Measurements from ENCODE around the gene CLCNKB.
"Not testable (repeated sequence)": the region's sequence is repeated elsewhere in the genome, so short reads cannot be mapped to it uniquely, and the experiment has no call there.

The CLCNKB gene

DNA sequence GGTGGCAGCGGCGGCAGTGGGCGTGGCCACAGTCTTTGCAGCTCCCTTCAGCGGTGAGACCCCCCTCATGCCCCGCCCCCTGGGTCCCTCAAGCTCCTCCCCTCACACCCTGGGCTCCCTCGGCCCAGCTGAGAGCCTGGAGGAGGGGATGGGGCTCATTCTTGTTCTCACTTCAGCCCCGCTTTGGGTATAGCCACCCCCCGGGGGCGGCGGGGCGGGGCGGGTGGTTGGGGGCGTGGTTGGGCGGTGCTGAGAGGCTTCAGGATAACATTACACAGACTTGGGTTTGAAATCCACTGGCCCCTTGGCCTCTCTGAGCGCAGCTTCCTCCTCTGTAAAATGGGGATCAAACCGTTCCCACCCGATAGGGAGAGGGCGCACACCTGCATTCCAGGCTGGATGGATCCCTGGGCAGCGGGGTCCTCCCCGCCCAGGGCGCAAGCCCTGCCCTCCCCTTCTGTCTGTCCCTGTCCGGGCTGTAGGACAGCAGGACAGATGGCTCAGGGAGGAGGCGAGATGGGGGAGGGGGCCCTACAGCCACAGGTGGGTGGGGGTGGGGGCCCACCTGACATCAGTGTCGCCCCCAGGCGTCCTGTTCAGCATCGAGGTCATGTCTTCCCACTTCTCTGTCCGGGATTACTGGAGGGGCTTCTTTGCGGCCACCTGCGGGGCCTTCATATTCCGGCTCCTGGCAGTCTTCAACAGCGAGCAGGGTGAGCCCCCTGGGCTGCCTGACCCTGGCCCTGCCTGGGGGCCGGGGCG is 16.7 kb upstream of the CLCNKB start:
- H3K4me1 ChIP-seq (ENCODE audit: control insufficient read depth, low read depth, low read length), result peaks cover 7% of the 10 kb centered on the region
- no peaks in the 10 kb centered on the region for H3K9me3 ChIP-seq (ENCODE audit: control insufficient read depth, low read depth, low read length)
- H3K27me3 ChIP-seq (ENCODE audit: control insufficient read depth, insufficient read depth, low read length), result no peaks in the 10 kb centered on the region
- no peaks in the 10 kb centered on the region for H3K36me3 ChIP-seq (ENCODE audit: control insufficient read depth, low read depth, low read length)
- H3K9ac ChIP-seq (ENCODE audit: low read length), result no peak overlapping the region
- H3K4me3 ChIP-seq (ENCODE audit: low read length), result peak overlapping the region; percentile 50
- H3K27ac ChIP-seq (ENCODE audit: low read length), result no peak overlapping the region

DNA sequence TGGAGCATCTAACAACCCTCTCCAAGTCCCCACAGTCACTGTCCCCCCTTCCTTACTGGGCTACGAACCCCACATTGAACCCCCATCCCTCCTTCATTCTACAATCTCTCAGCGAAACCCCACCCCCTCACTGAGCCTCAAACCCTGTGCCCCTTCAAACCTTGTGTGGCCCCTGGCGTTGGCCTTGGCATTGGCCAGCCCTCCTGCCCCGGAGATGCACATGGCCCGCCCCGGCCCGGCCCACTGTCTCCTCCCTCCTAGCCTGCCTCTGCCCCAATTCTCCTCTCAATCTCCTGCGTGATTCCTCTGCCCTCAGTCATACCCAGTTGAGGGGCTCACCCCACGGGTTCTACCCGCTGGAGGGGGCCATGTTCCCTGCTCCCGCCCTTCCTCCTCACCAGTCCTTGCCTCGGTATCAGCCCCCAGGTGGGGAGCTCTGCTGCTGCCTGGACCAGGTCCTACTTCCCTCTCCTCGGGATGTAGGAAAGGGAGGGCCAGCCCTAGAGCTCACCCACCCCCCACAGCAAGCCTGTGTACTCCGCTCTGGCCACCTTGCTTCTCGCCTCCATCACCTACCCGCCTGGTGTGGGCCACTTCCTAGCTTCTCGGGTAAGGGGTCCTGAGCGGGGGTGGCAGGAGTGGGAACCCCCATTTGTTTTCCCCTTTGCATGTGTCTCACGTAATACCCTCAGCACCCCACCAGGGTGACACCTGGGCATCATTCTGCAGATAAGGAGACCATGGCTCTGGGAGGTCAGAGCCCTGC is 15.2 kb upstream of the CLCNKB start:
- Histone ChIP-seq H3K4me1 (ENCODE audit: control insufficient read depth, low read depth, low read length) (peaks cover 11% of the 10 kb centered on the region), H3K9me3 (ENCODE audit: control insufficient read depth, low read depth, low read length) (no peaks in the 10 kb centered on the region), H3K27ac (ENCODE audit: low read length) (no peak overlapping the region), H3K27me3 (ENCODE audit: control insufficient read depth, insufficient read depth, low read length) (no peaks in the 10 kb centered on the region), H3K9ac (ENCODE audit: low read length) (no peak overlapping the region), H3K36me3 (ENCODE audit: control insufficient read depth, low read depth, low read length) (no peaks in the 10 kb centered on the region), H3K4me3 (ENCODE audit: low read length) (no peak overlapping the region)

DNA sequence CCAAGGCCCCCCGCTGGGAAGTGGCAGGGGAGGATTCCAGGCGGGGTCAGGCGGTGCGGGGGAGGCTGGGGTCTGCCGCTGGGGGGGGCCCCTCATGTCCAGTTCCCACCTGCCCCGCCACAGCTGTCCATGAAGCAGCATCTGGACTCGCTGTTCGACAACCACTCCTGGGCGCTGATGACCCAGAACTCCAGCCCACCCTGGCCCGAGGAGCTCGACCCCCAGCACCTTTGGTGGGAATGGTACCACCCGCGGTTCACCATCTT is 14.6 kb upstream of the CLCNKB start:
- peaks cover 11% of the 10 kb centered on the region for H3K4me1 ChIP-seq (ENCODE audit: control insufficient read depth, low read depth, low read length)
- not testable (repeated sequence) for H3K4me3 ChIP-seq (ENCODE audit: low read length); H3K9ac ChIP-seq (ENCODE audit: low read length); H3K27ac ChIP-seq (ENCODE audit: low read length); H3K36me3 ChIP-seq (ENCODE audit: control insufficient read depth, low read depth, low read length); H3K27me3 ChIP-seq (ENCODE audit: control insufficient read depth, insufficient read depth, low read length); H3K9me3 ChIP-seq (ENCODE audit: control insufficient read depth, low read depth, low read length)

DNA sequence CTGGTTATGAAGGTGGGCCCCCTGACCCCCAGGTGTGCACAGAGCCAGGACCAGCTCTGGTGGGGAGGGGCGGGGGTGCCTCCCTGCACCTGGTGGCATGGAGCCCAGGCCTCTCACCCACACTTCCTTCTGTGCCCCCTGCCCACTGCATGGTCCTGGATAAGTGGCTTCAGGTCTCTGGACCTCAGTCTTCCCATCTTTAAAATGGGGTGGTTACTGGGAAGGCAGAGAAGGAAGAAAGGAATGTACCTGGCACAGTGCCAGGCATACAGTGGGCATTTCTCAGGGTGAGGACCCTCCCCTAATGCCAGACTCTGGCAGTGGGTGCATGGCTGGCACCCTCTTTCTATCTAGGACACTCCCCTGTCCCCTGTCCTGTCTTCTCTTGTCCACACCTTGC is 14.3 kb upstream of the CLCNKB start:
- Histone ChIP-seq H3K36me3 (ENCODE audit: control insufficient read depth, low read depth, low read length) (no peaks in the 10 kb centered on the region), H3K4me3 (ENCODE audit: low read length) (no peak overlapping the region), H3K9ac (ENCODE audit: low read length) (no peak overlapping the region), H3K27me3 (ENCODE audit: control insufficient read depth, insufficient read depth, low read length) (no peaks in the 10 kb centered on the region), H3K27ac (ENCODE audit: low read length) (no peak overlapping the region), H3K4me1 (ENCODE audit: control insufficient read depth, low read depth, low read length) (peaks cover 11% of the 10 kb centered on the region), H3K9me3 (ENCODE audit: control insufficient read depth, low read depth, low read length) (no peaks in the 10 kb centered on the region)

- no peak overlapping the region for H3K4me3 ChIP-seq (ENCODE audit: low read length)
- peaks cover 11% of the 10 kb centered on the region for H3K4me1 ChIP-seq (ENCODE audit: control insufficient read depth, low read depth, low read length)
- H3K9me3 ChIP-seq (ENCODE audit: control insufficient read depth, low read depth, low read length), result no peaks in the 10 kb centered on the region
- no peaks in the 10 kb centered on the region for H3K36me3 ChIP-seq (ENCODE audit: control insufficient read depth, low read depth, low read length)
- no peak overlapping the region for H3K27ac ChIP-seq (ENCODE audit: low read length)
- no peak overlapping the region for H3K9ac ChIP-seq (ENCODE audit: low read length)
- H3K27me3 ChIP-seq (ENCODE audit: control insufficient read depth, insufficient read depth, low read length), result no peaks in the 10 kb centered on the region
Measured at GRCh38 chr1:16031551-16031950, 12.0 kb upstream of the CLCNKB start.

- H3K27ac ChIP-seq (ENCODE audit: low read length), result no peak overlapping the region
- H3K27me3 ChIP-seq (ENCODE audit: control insufficient read depth, insufficient read depth, low read length), result no peaks in the 10 kb centered on the region
- H3K9me3 ChIP-seq (ENCODE audit: control insufficient read depth, low read depth, low read length), result no peaks in the 10 kb centered on the region
- H3K36me3 ChIP-seq (ENCODE audit: control insufficient read depth, low read depth, low read length), result no peaks in the 10 kb centered on the region
- no peak overlapping the region for H3K9ac ChIP-seq (ENCODE audit: low read length)
- peaks cover 8% of the 10 kb centered on the region for H3K4me1 ChIP-seq (ENCODE audit: control insufficient read depth, low read depth, low read length)
- no peak overlapping the region for H3K4me3 ChIP-seq (ENCODE audit: low read length)
Measured at GRCh38 chr1:16032388-16033102, 11.0 kb upstream of the CLCNKB start.

- not testable (repeated sequence) for H3K27ac ChIP-seq (ENCODE audit: low read length); H3K27me3 ChIP-seq (ENCODE audit: control insufficient read depth, insufficient read depth, low read length); H3K4me3 ChIP-seq (ENCODE audit: low read length); H3K36me3 ChIP-seq (ENCODE audit: control insufficient read depth, low read depth, low read length); H3K4me1 ChIP-seq (ENCODE audit: control insufficient read depth, low read depth, low read length); H3K9ac ChIP-seq (ENCODE audit: low read length); H3K9me3 ChIP-seq (ENCODE audit: control insufficient read depth, low read depth, low read length)
Measured at GRCh38 chr1:16033103-16033632, 10.4 kb upstream of the CLCNKB start.

DNA sequence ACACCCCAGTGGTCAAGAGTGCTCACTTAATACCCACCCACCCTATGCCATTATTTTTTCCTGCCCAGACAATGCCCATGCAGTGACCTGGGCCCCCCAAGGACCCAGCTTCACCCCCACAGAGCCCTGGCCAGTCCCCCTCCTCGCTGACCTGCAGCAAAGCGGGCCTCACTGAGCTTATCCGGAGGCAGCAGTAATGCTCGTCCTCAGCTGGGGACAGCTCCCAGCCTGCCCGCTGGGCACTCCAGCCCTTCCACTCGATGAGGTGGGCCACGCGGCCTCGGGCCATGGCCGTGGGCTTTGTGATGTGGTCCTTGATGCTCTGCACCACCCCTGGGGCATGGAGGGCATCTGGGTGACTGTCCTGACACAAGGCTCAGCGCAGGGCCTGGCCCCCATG is 7.1 kb upstream of the CLCNKB start:
- not testable (repeated sequence) for H3K36me3 ChIP-seq (ENCODE audit: control insufficient read depth, low read depth, low read length); H3K4me3 ChIP-seq (ENCODE audit: low read length); H3K4me1 ChIP-seq (ENCODE audit: control insufficient read depth, low read depth, low read length); H3K9me3 ChIP-seq (ENCODE audit: control insufficient read depth, low read depth, low read length); H3K27me3 ChIP-seq (ENCODE audit: control insufficient read depth, insufficient read depth, low read length); H3K27ac ChIP-seq (ENCODE audit: low read length); H3K9ac ChIP-seq (ENCODE audit: low read length)

DNA sequence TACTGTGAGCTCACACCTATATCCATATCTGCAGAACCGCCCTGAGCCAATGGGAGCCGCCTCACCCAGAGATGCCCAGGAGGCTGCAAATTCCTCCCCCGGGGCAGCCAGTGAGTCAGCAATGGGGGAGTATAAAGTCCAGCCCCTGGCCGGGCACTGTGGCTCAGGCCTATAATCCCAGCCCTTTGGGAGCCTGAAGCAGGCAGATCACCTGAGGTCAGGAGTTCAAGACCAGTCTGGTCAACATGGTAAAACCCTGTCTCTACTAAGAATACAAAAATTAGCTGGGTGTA is 5.0 kb upstream of the CLCNKB start:
- H3K4me1 ChIP-seq (ENCODE audit: control insufficient read depth, low read depth, low read length), result no peaks in the 10 kb centered on the region
- no peaks in the 10 kb centered on the region for H3K36me3 ChIP-seq (ENCODE audit: control insufficient read depth, low read depth, low read length)
- no peaks in the 10 kb centered on the region for H3K9me3 ChIP-seq (ENCODE audit: control insufficient read depth, low read depth, low read length)

GRCh38 chr1:16039871-16040270 is 3.7 kb upstream of the CLCNKB start:
- H3K4me3 ChIP-seq (ENCODE audit: low read length); H3K27ac ChIP-seq (ENCODE audit: low read length); H3K27me3 ChIP-seq (ENCODE audit: control insufficient read depth, insufficient read depth, low read length); H3K36me3 ChIP-seq (ENCODE audit: control insufficient read depth, low read depth, low read length); H3K4me1 ChIP-seq (ENCODE audit: control insufficient read depth, low read depth, low read length); H3K9me3 ChIP-seq (ENCODE audit: control insufficient read depth, low read depth, low read length); H3K9ac ChIP-seq (ENCODE audit: low read length): not testable (repeated sequence)

More for the DNA sequence above, 5.0 kb upstream of the CLCNKB start:
- Histone ChIP-seq H3K27ac (ENCODE audit: low read length) (no peak overlapping the region), H3K9ac (ENCODE audit: low read length) (no peak overlapping the region), H3K27me3 (ENCODE audit: control insufficient read depth, insufficient read depth, low read length) (no peaks in the 10 kb centered on the region), H3K4me3 (ENCODE audit: low read length) (no peak overlapping the region)

- no peak overlapping the region for H3K4me3 ChIP-seq (ENCODE audit: low read length)
- H3K9me3 ChIP-seq (ENCODE audit: control insufficient read depth, low read depth, low read length), result no peaks in the 10 kb centered on the region
- no peaks in the 10 kb centered on the region for H3K4me1 ChIP-seq (ENCODE audit: control insufficient read depth, low read depth, low read length)
- no peaks in the 10 kb centered on the region for H3K36me3 ChIP-seq (ENCODE audit: control insufficient read depth, low read depth, low read length)
- no peak overlapping the region for H3K27ac ChIP-seq (ENCODE audit: low read length)
- H3K27me3 ChIP-seq (ENCODE audit: control insufficient read depth, insufficient read depth, low read length), result no peaks in the 10 kb centered on the region
- H3K9ac ChIP-seq (ENCODE audit: low read length), result no peak overlapping the region
Measured at GRCh38 chr1:16041200-16041599, 2.4 kb upstream of the CLCNKB start.

Data from iPS-18a (cell line).